LNCAP (cell line): ENCODE results near the gene HNRNPUL1.

Experiments
- CTCF ChIP-seq: fragments of 450-650 bp; IDR thresholded peaks from 2 replicates; pipeline ENCODE4 v1.5.1; 2017; ENCODE audit warnings: mild to moderate bottlenecking

Gene HNRNPUL1

GRCh38 chr19:41352609-41353465, 88.7 kb downstream of the HNRNPUL1 start:
- TF ChIP-seq CTCF, result no peak

- peak; percentile 61 for TF ChIP-seq CTCF
Observed at GRCh38 chr19:41353466-41354342, 89.5 kb downstream of the HNRNPUL1 start, which contains the start of gene TGFB1. Gene TGFB1 (minus strand): TSS chr19:41353922. CDS start chr19:41353044, 878 bp downstream.

GRCh38 chr19:41354343-41354953, 90.3 kb downstream of the HNRNPUL1 start:
- no peak for TF ChIP-seq CTCF

- no peak for TF ChIP-seq CTCF
Observed at GRCh38 chr19:41355035-41355434, 90.9 kb downstream of the HNRNPUL1 start.

- TF ChIP-seq CTCF, result no peak
Observed at GRCh38 chr19:41355802-41356201, 91.6 kb downstream of the HNRNPUL1 start.

GRCh38 chr19:41356984-41357739, 93.0 kb downstream of the HNRNPUL1 start:
- TF ChIP-seq CTCF, result no peak
